ENCODE data around the gene E2F1. TPM values are rescaled to one million over a fixed set of nuclear protein-coding genes. Genes with fewer than 3 reads are reported as not detected.

Gene E2F1
- polyA plus RNA-seq, 1 experiment, result 2.6 TPM

DNA sequence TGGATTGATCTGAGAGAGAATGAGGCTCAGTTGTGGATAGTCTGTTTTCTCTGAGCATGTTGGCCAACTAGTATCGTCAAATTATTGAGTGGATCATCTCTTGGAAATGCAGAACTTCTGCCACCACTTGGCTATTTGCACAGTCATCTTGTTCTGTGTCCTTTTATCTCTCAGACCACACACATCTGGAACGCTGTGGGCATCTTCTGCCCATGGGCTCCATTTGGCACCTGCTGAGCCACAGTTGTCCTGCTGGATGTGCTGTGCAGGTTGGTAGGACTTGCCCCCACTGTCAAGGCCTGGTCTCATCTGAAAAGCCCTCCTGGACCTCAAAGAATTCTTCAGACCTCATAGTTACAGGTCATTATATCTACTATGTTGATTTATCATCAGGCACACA is 40.8 kb downstream of the E2F1 start:
- POLR2A ChIA-PET, result no interaction called here
- no peak overlapping the region for H3K27ac ChIP-seq (ENCODE audit: low read depth, low read length)
- no peak for DNase-seq (ENCODE audit: low read depth, low spot score)
- CTCF ChIA-PET, result no interaction called here
- H3K27me3 ChIP-seq (ENCODE audit: control insufficient read depth, insufficient read depth, low read length), result no peaks in the 10 kb centered on the region
- H3K4me3 ChIP-seq (ENCODE audit: low read depth, low read length), result no peak overlapping the region
- no peaks in the 10 kb centered on the region for H3K9me3 ChIP-seq (ENCODE audit: control insufficient read depth, insufficient read depth, low read length)
- TF ChIP-seq, protein P1, sequence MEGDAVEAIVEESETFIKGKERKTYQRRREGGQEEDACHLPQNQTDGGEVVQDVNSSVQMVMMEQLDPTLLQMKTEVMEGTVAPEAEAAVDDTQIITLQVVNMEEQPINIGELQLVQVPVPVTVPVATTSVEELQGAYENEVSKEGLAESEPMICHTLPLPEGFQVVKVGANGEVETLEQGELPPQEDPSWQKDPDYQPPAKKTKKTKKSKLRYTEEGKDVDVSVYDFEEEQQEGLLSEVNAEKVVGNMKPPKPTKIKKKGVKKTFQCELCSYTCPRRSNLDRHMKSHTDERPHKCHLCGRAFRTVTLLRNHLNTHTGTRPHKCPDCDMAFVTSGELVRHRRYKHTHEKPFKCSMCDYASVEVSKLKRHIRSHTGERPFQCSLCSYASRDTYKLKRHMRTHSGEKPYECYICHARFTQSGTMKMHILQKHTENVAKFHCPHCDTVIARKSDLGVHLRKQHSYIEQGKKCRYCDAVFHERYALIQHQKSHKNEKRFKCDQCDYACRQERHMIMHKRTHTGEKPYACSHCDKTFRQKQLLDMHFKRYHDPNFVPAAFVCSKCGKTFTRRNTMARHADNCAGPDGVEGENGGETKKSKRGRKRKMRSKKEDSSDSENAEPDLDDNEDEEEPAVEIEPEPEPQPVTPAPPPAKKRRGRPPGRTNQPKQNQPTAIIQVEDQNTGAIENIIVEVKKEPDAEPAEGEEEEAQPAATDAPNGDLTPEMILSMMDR (IDR thresholded peaks at IDR 0.05; ENCODE audit: low read depth, low read length), result no peak

DNA sequence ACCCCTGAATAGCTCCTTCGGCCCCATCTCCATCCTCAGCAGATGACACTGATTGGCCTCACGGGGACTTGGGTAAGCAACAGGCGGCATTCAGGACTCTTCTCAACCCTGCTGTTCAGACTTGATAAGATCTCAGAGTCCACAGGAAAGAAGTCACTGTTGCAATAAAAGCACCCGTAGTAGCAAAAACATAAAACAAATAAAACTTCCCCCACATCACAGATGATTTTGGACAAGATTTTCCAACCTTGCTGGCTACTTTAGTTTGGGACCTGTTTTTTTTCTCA is 41.2 kb downstream of the E2F1 start:
- TF ChIP-seq, protein P1 (IDR thresholded peaks at IDR 0.05; ENCODE audit: low read depth, low read length), result no peak
- DNase-seq (ENCODE audit: low read depth, low spot score), result no peak
- Histone ChIP-seq H3K27ac (ENCODE audit: low read depth, low read length) (no peak overlapping the region), H3K27me3 (ENCODE audit: control insufficient read depth, insufficient read depth, low read length) (no peaks in the 10 kb centered on the region), H3K4me3 (ENCODE audit: low read depth, low read length) (no peak overlapping the region), H3K9me3 (ENCODE audit: control insufficient read depth, insufficient read depth, low read length) (no peaks in the 10 kb centered on the region)
- ChIA-PET CTCF (no interaction called here), POLR2A (no interaction called here)

GRCh38 chr20:33644313-33645071 is 41.7 kb downstream of the E2F1 start:
- TF ChIP-seq, protein P1 (IDR thresholded peaks at IDR 0.05; ENCODE audit: low read depth, low read length), result no peak
- DNase-seq (ENCODE audit: low read depth, low spot score), result no peak
- H3K27me3 ChIP-seq (ENCODE audit: control insufficient read depth, insufficient read depth, low read length), result no peaks in the 10 kb centered on the region
- H3K4me3 ChIP-seq (ENCODE audit: low read depth, low read length), result no peak overlapping the region
- H3K9me3 ChIP-seq (ENCODE audit: control insufficient read depth, insufficient read depth, low read length), result no peaks in the 10 kb centered on the region
- POLR2A ChIA-PET, result no interaction called here
- no peak overlapping the region for H3K27ac ChIP-seq (ENCODE audit: low read depth, low read length)
- CTCF ChIA-PET, result no interaction called here

DNA sequence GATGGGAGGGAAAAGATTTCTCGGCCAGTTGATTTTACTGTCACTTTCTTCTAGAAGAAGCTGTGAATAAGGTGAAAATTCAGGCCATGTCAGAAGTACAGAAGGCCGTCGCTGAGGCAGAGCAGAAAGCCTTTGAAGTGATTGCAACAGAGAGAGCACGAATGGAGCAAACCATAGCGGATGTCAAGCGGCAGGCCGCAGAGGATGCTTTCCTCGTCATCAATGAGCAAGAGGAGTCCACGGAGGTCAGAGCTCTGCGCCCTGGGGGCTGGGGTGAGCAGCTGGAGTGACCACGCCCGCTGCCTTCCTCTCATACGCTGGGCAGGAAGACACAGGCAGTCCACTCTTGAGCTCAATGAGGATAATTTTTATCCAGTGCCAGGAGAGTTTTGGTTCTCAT is 45.9 kb downstream of the E2F1 start:
- Histone ChIP-seq H3K27ac (ENCODE audit: low read depth, low read length) (no peak overlapping the region), H3K4me3 (ENCODE audit: low read depth, low read length) (no peak overlapping the region), H3K9me3 (ENCODE audit: control insufficient read depth, insufficient read depth, low read length) (no peaks in the 10 kb centered on the region), H3K27me3 (ENCODE audit: control insufficient read depth, insufficient read depth, low read length) (no peaks in the 10 kb centered on the region)
- TF ChIP-seq, protein P1 (IDR thresholded peaks at IDR 0.05; ENCODE audit: low read depth, low read length), result no peak
- CTCF ChIA-PET, result no interaction called here
- POLR2A ChIA-PET, result no interaction called here
- DNase-seq (ENCODE audit: low read depth, low spot score), result no peak

- Histone ChIP-seq H3K27ac (ENCODE audit: low read depth, low read length) (no peak overlapping the region), H3K4me3 (ENCODE audit: low read depth, low read length) (no peak overlapping the region), H3K9me3 (ENCODE audit: control insufficient read depth, insufficient read depth, low read length) (no peaks in the 10 kb centered on the region), H3K27me3 (ENCODE audit: control insufficient read depth, insufficient read depth, low read length) (no peaks in the 10 kb centered on the region)
- POLR2A ChIA-PET, result no interaction called here
- TF ChIP-seq, protein P1 (IDR thresholded peaks at IDR 0.05; ENCODE audit: low read depth, low read length), result no peak
- DNase-seq (ENCODE audit: low read depth, low spot score), result no peak
- CTCF ChIA-PET, result no interaction called here
Observed at GRCh38 chr20:33636776-33637175, 49.4 kb downstream of the E2F1 start.

Data from AG04450 (cell line).